HEK293 (cell line): ENCODE data around the gene MARK4.
A peak's percentile ranks its signal among the peaks of the same experiment; 100 is the strongest.

ENCODE experiments used
- CTCF ChIA-PET: fragments of 350-600 bp; formaldehyde crosslinking; extraction: SDS; loops from one replicate; lab custom pipeline; 2021; ENCODE audit warnings: antibody characterized with exemption; lab: Yijun Ruan, JAX
- POLR2A ChIA-PET: fragments of 300-600 bp; formaldehyde crosslinking; extraction: SDS; loops from one replicate; lab custom pipeline; 2020; ENCODE audit warnings: antibody characterized with exemption, inconsistent platforms; lab: Yijun Ruan, JAX
- H3K27ac ChIP-seq: fragments of 200-500 bp; sonication (Bioruptor generic); 2 replicates; pipeline ENCODE4 v1.5.1; 2014; ENCODE audit warnings: low read depth, low read length, control low read depth, inconsistent platforms; ENCODE audit errors: extremely low read depth
- H3K36me3 ChIP-seq, 2 experiments: fragments of 200-500 bp in 1 of 2; sonication (Bioruptor generic) in 1 of 2; 1 replicate in 1 of 2; 2 replicates in 1 of 2; pipeline ENCODE4 v1.5.1; 2014 to 2017; ENCODE audit warnings: inconsistent platforms in 2 of 2, low read length in 2 of 2; ENCODE audit not compliant: control insufficient read depth in 2 of 2, insufficient read depth in 1 of 2
- H3K4me1 ChIP-seq: fragments of 200-500 bp; sonication (Bioruptor generic); 2 replicates; pipeline ENCODE4 v1.5.1; 2014; ENCODE audit warnings: mild to moderate bottlenecking, low read length, inconsistent platforms; ENCODE audit not compliant: control insufficient read depth, insufficient read depth
- H3K4me3 ChIP-seq: 2 replicates; pipeline ENCODE4 v1.5.1; 2011; ENCODE audit warnings: low read depth, mild to moderate bottlenecking, control low read depth, low read length, moderate library complexity
- H3K9me3 ChIP-seq: fragments of 200-500 bp; sonication (Bioruptor generic); 2 replicates; pipeline ENCODE4 v1.5.1; 2014; ENCODE audit warnings: low read depth, low read length, inconsistent platforms; ENCODE audit not compliant: control insufficient read depth, insufficient read depth
- CTCF ChIP-seq: fragments of 450-650 bp; formaldehyde crosslinking; IDR thresholded peaks from 2 replicates; pipeline ENCODE4 v1.5.1; 2016; ENCODE audit warnings: missing biosample characterization, missing genetic modification characterization
- GLIS1 ChIP-seq: fragments of 450-650 bp; formaldehyde crosslinking; IDR thresholded peaks from 2 replicates; pipeline ENCODE4 v1.5.1; 2016; ENCODE audit warnings: missing biosample characterization, missing genetic modification characterization
- IKZF3 ChIP-seq: fragments of 450-650 bp; IDR thresholded peaks from 2 replicates; pipeline ENCODE4 v1.5.0; 2018; ENCODE audit warnings: missing biosample characterization, mild to moderate bottlenecking, missing genetic modification characterization, moderate library complexity
- KLF7 ChIP-seq: fragments of 450-650 bp; formaldehyde crosslinking; IDR thresholded peaks from 2 replicates; pipeline ENCODE4 v1.5.1; 2016; ENCODE audit warnings: missing biosample characterization, missing genetic modification characterization, borderline replicate concordance
- PRDM1 ChIP-seq: fragments of 450-650 bp; formaldehyde crosslinking; IDR thresholded peaks from 2 replicates; pipeline ENCODE4; 2016; ENCODE audit warnings: missing biosample characterization, missing genetic modification characterization
- PRDM2 ChIP-seq: fragments of 450-650 bp; formaldehyde crosslinking; IDR thresholded peaks from 2 replicates; pipeline ENCODE4 v1.5.1; 2016; ENCODE audit warnings: missing biosample characterization, missing genetic modification characterization, borderline replicate concordance
- SP2 ChIP-seq: fragments of 450-650 bp; formaldehyde crosslinking; IDR thresholded peaks from 2 replicates; pipeline ENCODE4 v1.5.1; 2016; ENCODE audit warnings: missing biosample characterization, missing genetic modification characterization
- ZBTB6 ChIP-seq: fragments of 450-650 bp; formaldehyde crosslinking; IDR thresholded peaks from 2 replicates; pipeline ENCODE4 v1.5.1; 2017; ENCODE audit warnings: missing biosample characterization, missing genetic modification characterization
- ZIC2 ChIP-seq: fragments of 450-650 bp; formaldehyde crosslinking; IDR thresholded peaks from 2 replicates; pipeline ENCODE4 v1.5.1; 2016; ENCODE audit warnings: missing biosample characterization, missing genetic modification characterization
- ZNF114 ChIP-seq: fragments of 450-650 bp; formaldehyde crosslinking; IDR thresholded peaks from 2 replicates; pipeline ENCODE4 v1.5.0; 2017; ENCODE audit warnings: missing biosample characterization, missing genetic modification characterization
- ZNF121 ChIP-seq: fragments of 450-650 bp; formaldehyde crosslinking; IDR thresholded peaks from 2 replicates; pipeline ENCODE4 v1.5.1; 2016; ENCODE audit warnings: missing biosample characterization, missing genetic modification characterization
- ZNF133 ChIP-seq: fragments of 450-650 bp; formaldehyde crosslinking; IDR thresholded peaks from 2 replicates; pipeline ENCODE4 v1.5.1; 2016; ENCODE audit warnings: missing biosample characterization, missing genetic modification characterization
- ZNF2 ChIP-seq: fragments of 450-650 bp; formaldehyde crosslinking; IDR thresholded peaks from 2 replicates; pipeline ENCODE4 v1.5.1; 2016; ENCODE audit warnings: missing biosample characterization, missing genetic modification characterization
- ZNF404 ChIP-seq: fragments of 450-650 bp; formaldehyde crosslinking; IDR thresholded peaks from 2 replicates; pipeline ENCODE4 v1.5.1; 2017; ENCODE audit warnings: missing biosample characterization, missing genetic modification characterization
- ZNF521 ChIP-seq: fragments of 450-650 bp; formaldehyde crosslinking; IDR thresholded peaks from 2 replicates; pipeline ENCODE4 v1.5.1; 2017; ENCODE audit warnings: missing biosample characterization, mild to moderate bottlenecking, missing genetic modification characterization
- ZNF624 ChIP-seq: fragments of 450-650 bp; formaldehyde crosslinking; IDR thresholded peaks from 2 replicates; pipeline ENCODE4 v1.5.1; 2017; ENCODE audit warnings: missing biosample characterization, missing genetic modification characterization
- ZNF629 ChIP-seq: fragments of 450-650 bp; formaldehyde crosslinking; IDR thresholded peaks from 2 replicates; pipeline ENCODE4 v1.5.1; 2017; ENCODE audit warnings: missing biosample characterization, missing genetic modification characterization
- ZNF677 ChIP-seq: fragments of 450-650 bp; IDR thresholded peaks from 2 replicates; pipeline ENCODE4 v1.5.0; 2018; ENCODE audit warnings: missing biosample characterization, mild to moderate bottlenecking, missing genetic modification characterization, moderate library complexity
- ZNF707 ChIP-seq: fragments of 450-650 bp; formaldehyde crosslinking; IDR thresholded peaks from 2 replicates; pipeline ENCODE4 v1.5.1; 2016; ENCODE audit warnings: missing biosample characterization, missing genetic modification characterization
- ZNF791 ChIP-seq: fragments of 450-650 bp; formaldehyde crosslinking; IDR thresholded peaks from 2 replicates; pipeline ENCODE4 v1.5.1; 2016; ENCODE audit warnings: missing biosample characterization, missing genetic modification characterization
- ZSCAN23 ChIP-seq: fragments of 450-650 bp; formaldehyde crosslinking; IDR thresholded peaks from 2 replicates; pipeline ENCODE4 v1.5.1; 2016; ENCODE audit warnings: missing biosample characterization, missing genetic modification characterization

The MARK4 gene

GRCh38 chr19:45254044-45254531, 3.0 kb downstream of the MARK4 start:
- Histone ChIP-seq H3K4me1 (peaks cover 3% of the 10 kb centered on the region; the same call in 1 of the 2 replicates), H3K4me3 (no peak overlapping the region), H3K9me3 (no peaks in the 10 kb centered on the region), H3K27ac (no peak overlapping the region), H3K36me3 (peaks cover 8 to 25% of the 10 kb centered on the region in 2 experiments; a peak in 2 of 3 replicates)
- TF ChIP-seq ZNF121, result no peak
- no peak for TF ChIP-seq ZSCAN23 (tag by site-specific recombination)
- no peak for TF ChIP-seq SP2 (tag by site-specific recombination)
- no peak for TF ChIP-seq ZNF2
- no peak for TF ChIP-seq ZNF624 (tag by site-specific recombination)
- no peak for TF ChIP-seq PRDM2 (tag by site-specific recombination)
- TF ChIP-seq ZNF404 (tag by site-specific recombination), result no peak
- TF ChIP-seq ZNF133 (tag by site-specific recombination), result no peak
- no peak for TF ChIP-seq ZNF791
- peak; percentile 72 for TF ChIP-seq GLIS1 (tag by site-specific recombination)
- no peak for TF ChIP-seq ZNF707 (tag by site-specific recombination)
- TF ChIP-seq ZNF629 (tag by site-specific recombination), result no peak
- TF ChIP-seq ZBTB6 (tag by site-specific recombination), result no peak
- TF ChIP-seq CTCF, result peak; percentile 42
- no peak for TF ChIP-seq ZNF521 (tag by site-specific recombination)
- TF ChIP-seq PRDM1 (tag by site-specific recombination), result no peak
- peak; percentile 73 for TF ChIP-seq ZIC2 (tag by site-specific recombination)
- TF ChIP-seq ZNF114, result no peak
- TF ChIP-seq ZNF677 (tag by site-specific recombination), result no peak
- TF ChIP-seq KLF7, result no peak
- TF ChIP-seq IKZF3, result no peak
- ChIA-PET POLR2A (no interaction called here), CTCF (interaction anchor here (1.1 to 1.5 kb wide), 2 partner anchors 72 to 84 kb away, joined by 4 read pairs; no protein-coding TSS in a partner anchor)
